ENCODE data around the gene PRDM16.

The PRDM16 gene

GRCh38 chr1:3208819-3209200 lies 139.8 kb downstream of the PRDM16 start:
- H3K4me3 ChIP-seq (ENCODE audit: low read depth, low read length): no peak overlapping the region
- DNase-seq (ENCODE audit: low read depth): no peak

DNA sequence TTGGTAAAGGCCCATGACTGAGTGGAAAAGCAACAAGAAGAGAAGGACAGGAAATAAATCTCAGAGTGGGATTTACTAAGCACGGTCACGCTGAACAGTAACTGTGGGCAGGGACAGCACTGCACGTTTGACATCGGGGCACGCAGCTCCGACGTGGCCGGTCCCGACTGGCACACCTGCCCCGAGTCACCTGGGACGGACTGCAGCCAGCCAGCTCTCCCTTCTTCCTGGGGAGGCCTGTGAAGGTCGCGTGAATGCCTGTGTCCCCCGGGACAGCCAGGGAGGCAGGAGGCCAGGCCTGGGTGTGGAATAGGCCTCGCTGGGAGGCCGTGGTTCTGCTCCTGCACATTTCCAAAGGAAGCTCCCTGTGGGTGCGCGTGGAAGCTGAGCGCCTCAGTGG lies 140.2 kb downstream of the PRDM16 start:
- H3K4me3 ChIP-seq (ENCODE audit: low read depth, low read length): no peak overlapping the region
- DNase-seq (ENCODE audit: low read depth): no peak

GRCh38 chr1:3211582-3212375 lies 142.8 kb downstream of the PRDM16 start:
- no peak overlapping the region for H3K4me3 ChIP-seq (ENCODE audit: low read depth, low read length)
- no peak for DNase-seq (ENCODE audit: low read depth)

DNA sequence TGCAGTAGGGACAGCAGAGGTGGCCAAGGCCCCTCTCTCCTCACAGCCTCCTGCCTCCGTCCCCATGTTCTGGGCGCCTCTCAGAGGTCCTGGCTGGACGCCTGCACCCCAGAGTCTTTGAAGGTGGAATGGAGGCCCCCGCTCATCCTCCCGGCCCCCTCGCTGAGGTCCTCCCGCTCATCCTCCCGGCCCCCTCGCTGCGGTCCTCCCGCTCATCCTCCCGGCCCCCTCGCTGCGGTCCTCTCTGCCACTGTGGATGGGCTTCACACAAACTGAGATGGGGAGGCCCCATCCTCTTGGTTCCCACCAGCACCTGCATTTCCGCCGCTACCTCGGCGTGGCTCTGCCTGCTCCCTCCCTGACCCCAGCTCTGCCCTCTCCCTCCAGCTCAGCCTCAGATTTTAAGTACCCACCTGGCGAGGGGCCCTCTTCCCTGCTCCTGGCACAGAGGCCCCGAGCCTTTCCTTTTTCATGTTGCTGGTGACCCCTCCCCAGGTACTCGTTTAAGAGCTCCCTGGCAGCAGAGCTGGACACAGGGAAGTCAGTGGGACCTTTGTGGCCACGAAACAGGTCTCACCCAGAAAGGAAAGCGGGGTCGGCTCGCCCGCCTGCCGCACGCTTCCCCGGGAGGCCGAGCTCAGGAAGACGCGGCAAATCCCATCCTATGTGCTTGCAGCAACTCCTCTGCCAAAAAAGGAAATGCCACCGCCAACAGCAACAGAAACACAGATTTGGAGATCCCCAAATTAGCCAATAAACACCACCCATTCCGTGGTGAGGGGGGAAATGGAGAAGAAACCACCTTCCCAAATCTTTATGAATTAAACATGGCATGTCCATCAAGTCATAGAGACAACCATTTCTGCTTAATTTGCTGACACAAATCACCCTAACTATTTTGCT lies 143.7 kb downstream of the PRDM16 start:
- no peak for DNase-seq (ENCODE audit: low read depth)

DNA sequence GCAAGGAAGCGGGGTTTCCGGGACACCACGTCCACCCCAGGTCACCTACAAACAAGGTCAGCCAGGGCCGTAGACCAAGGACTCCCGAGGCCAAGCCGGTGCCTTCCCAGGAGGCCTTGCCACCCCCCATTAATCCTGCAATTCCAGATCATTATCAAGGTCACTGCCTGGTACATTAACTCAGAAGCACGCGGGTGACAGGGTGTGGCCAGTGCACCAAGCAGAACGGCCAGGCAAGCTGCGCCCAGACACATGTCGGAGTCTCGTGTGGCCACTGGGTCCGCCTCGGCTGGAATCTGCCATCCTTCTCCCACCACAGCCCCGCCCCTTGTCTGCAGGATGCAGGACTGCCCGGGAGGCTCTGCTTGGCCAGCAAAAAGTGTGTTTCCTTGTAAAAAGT lies 144.7 kb downstream of the PRDM16 start:
- no peak overlapping the region for H3K4me3 ChIP-seq (ENCODE audit: low read depth, low read length)
- no peak for DNase-seq (ENCODE audit: low read depth)

More for the DNA sequence above, 143.7 kb downstream of the PRDM16 start:
- H3K4me3 ChIP-seq (ENCODE audit: low read depth, low read length): no peak overlapping the region

DNA sequence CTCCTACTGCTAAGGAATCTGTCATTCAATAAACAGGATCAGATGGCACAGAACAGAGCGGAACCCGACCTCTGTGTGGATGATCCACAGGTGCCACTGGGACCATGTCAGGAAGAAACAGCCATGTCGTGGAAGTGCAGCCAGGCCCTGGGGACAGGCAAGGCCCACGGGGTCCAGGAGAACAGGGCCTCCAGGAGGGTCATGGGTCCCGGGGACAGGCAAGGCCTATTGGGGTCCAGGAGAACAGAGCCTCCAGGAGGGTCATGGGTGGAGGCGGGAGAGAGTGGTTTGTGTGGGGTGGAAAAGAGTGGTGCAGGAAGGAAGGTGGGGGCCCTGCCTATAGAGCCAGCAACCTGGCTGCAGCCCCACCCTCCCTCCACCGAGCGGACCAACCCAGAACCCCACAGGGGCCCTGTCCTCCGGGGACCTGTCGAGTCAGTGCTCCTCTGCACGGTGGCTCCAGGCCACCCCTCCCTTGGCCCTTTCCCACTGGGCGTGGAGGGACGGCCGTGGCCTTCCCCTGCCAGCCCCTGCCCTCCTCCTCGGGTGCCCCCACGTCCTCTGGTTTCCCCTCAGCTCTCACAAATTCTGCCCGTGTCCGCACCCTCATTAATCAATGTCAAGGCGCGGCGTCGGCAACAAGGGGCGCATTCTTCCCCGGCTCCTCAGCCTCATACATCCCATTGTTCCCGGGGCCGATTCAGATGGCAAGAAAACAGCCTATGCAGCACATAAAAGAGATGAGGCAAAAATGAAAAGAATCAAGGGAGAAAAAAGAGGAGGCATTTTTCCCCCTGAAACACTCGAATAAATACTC lies 146.4 kb downstream of the PRDM16 start:
- H3K4me3 ChIP-seq (ENCODE audit: low read depth, low read length): no peak overlapping the region
- no peak for DNase-seq (ENCODE audit: low read depth)

GRCh38 chr1:3216015-3216391 lies 147.0 kb downstream of the PRDM16 start:
- no peak overlapping the region for H3K4me3 ChIP-seq (ENCODE audit: low read depth, low read length)
- DNase-seq (ENCODE audit: low read depth): no peak

GRCh38 chr1:3217181-3217641 lies 148.2 kb downstream of the PRDM16 start:
- no peak for DNase-seq (ENCODE audit: low read depth)
- H3K4me3 ChIP-seq (ENCODE audit: low read depth, low read length): no peak overlapping the region

- no peak for DNase-seq (ENCODE audit: low read depth)
- H3K4me3 ChIP-seq (ENCODE audit: low read depth, low read length): no peak overlapping the region
These were observed 149.1 kb downstream of the PRDM16 start for GRCh38 chr1:3217979-3218679.

DNA sequence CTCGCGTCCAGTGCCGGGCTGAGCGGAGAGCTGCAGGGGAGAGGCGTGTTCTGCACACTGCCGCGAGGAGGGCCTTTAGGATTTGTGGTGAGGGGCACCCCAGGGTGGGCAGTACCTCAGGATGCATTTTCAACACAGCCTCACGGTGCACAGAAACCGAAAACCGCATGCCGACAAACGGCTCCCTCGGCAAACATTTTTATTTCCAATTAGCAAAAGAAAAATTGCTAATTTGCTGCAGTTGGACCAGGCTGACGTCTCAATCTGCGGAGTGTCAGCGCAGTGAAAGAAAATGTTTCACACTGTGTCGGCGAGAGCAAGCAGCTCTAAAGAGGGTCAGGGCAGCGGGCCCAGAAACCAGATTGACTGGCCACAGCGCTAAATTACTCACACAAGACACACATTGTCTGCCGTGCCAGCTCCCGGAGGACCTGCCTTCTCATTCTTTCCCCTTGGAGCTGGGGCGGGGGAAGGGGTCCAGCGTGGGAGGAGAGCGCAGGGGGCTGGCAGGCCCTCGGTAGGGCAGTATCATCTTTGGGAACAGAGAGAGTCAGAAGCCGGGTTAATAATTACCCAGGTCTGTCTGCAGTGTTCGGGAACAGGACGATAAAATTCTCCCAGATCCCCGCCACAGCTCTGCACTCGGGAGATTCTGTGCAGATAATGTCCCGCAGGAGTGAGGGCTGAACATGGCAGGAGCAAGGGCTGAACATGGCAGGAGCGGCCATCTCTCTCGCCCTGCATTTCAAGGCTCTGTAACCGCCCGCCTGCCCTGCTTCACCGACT lies 150.2 kb downstream of the PRDM16 start:
- no peak overlapping the region for H3K4me3 ChIP-seq (ENCODE audit: low read depth, low read length)
- no peak for DNase-seq (ENCODE audit: low read depth)

DNA sequence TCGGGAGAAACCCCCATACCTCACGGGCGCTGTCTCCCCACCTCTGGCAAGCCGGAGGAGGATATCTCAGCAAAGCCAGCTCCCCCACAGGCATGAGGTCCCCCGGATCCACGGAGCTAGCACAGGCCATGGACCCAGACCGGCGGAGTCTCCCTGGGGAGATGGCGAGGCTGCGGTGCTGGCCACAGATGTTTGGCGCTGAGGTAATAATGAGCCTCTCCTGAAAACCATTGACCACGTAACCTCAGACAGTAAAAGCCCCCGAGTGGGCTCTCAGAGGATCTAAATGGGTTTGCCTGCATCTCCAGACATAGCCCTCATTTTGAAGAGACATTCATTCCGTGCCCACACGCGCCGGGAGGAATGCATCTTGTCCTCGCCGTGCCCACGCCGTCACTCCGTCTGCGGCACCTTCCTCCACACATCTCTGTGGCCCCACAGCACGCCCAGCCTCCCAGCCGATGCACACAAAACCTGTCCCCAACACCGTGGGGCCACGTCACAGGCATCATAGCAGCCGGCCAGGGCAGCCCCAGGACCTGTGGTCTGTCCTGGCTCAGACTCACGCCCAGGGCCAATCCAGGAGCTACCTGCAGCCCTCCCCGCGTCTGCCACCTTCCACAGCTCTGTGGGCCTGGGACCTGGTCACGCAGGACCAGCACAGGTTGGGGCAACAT lies 150.9 kb downstream of the PRDM16 start:
- H3K4me3 ChIP-seq (ENCODE audit: low read depth, low read length): no peak overlapping the region
- no peak for DNase-seq (ENCODE audit: low read depth)

DNA sequence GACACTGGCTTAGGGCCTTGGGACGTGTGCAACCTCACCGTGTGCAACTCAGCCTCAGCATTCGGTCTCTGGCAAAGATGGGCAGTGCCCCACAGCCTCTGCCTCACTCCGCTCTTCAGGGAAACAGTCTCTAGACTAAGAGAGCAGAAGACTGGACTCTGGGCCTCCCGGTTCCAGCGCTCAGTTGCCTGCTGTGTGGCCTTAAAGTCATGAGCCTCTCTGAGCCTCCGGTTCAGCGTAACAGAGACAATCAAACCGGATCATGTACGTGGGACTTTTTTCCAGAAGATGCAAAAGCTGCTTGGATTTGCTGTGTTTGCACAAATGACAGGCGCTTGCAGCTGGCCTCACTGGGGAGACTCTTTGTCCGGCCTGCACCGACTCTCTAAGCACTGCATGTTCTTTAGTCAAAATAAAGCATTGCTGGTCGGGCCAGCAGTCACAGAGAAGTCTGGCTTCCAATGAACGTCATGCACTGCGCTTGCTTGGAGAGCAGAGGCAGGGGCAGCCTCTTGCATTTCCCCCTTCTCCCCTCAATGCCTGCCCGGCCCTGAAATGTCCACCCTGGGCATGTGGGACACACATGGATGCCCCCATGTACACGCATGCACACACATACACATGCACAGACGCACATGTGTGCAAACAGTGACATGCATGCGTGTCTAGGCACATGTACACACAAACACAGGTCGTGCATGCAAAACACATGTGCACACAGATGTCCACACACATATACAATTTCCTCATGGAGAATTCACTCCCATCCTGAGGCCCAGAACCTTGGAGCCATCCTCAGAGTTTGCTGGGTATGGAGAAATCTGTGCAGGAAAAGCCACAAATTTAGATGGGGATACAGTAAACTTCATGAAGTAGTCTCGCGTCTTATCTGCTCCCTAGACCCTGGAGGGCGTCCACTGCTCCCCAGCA lies 152.4 kb downstream of the PRDM16 start:
- no peak overlapping the region for H3K4me3 ChIP-seq (ENCODE audit: low read depth, low read length)
- DNase-seq (ENCODE audit: low read depth): no peak

DNA sequence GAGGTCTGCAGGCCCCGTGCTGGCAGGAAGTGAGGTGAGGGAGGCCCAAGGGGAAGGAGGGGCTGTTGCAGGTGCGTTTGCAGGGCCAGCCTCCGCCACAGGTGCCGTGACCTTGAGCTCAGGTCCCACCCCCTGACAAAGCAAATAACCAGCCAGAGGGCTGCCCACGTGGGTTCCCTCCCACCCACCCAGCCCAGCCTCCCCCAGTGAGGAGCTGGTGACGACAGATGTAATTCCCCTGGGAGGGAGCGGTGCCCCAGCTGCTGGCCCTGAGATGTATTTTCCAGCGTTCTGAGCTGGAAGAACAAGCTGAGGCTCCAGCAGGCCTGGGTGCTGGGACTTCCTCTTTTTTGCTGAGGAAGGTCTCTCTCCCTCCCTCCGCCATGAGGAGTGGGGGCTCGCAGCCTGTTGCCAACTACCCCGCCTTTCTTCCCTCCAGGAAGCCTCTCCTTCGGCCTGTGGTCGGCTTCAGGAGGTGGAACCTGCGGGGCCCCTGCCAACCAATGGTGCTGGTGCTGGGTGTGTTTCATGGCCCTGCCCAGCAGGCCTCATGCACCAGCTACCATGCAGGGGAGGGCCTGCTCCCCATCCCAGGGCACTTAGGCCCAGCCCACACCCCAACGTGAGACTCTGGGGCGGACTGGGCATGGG lies 153.2 kb downstream of the PRDM16 start:
- H3K4me3 ChIP-seq (ENCODE audit: low read depth, low read length): no peak overlapping the region
- DNase-seq (ENCODE audit: low read depth): no peak

- no peak overlapping the region for H3K4me3 ChIP-seq (ENCODE audit: low read depth, low read length)
- DNase-seq (ENCODE audit: low read depth): no peak
These were observed 156.7 kb downstream of the PRDM16 start for GRCh38 chr1:3225661-3226060.

DNA sequence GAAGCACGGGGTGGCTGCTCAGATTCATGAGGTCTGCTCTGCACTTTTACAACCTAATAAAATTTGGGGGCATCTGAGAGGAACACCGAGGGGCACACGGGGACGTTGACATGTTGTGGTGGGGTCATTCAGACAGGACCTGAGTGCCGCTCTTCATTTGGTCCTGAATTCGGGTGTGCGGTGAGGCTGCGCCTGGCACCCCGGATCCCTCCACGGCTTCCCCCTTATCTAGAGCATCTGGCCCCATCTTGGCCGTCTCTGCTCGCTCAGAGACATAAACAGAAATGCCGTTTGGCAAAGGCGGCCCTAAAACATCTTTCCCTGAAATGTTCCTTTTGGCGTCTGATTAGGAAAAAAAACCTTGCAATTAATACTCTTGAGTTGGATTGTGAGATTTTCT lies 157.2 kb downstream of the PRDM16 start:
- H3K4me3 ChIP-seq (ENCODE audit: low read depth, low read length): no peak overlapping the region

DNA sequence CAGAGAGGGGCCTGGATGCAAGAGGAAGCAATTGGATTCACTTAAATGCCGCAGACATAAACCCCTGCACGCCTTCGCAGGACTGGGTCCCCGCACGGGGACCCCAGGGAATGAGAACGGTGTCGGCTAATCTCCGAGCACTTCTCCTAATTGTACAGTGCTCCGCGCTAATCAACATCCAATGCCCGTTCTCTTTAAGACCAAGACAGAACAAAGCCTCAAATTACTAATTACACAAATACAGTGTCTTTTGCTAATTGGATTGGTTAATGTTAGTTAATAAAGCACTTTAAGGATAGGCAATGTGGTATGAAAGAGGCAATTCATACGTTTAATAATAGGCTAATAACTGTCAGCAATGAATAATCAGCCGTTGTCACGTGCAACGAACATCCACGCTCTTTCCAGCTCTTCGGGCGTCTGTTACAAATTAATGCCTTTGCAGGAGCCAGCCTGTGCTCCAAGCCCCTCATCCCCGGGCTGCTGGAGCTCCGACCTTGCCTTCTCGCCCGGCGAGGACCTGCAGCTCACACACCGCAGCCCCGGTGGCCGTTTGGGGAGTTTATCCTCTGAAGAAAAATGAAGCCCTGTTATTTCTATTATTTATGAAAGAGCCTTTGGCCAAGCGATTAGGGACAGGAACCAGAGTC lies 157.8 kb downstream of the PRDM16 start:
- no peak for DNase-seq (ENCODE audit: low read depth)
- no peak overlapping the region for H3K4me3 ChIP-seq (ENCODE audit: low read depth, low read length)

More for the DNA sequence above, 157.2 kb downstream of the PRDM16 start:
- no peak for DNase-seq (ENCODE audit: low read depth)
